Fibroblast of lung (primary cell): ENCODE data around the gene TBC1D25.

Experiments
- CTCF ChIP-seq, 2 donors: IDR thresholded peaks in 1 of 2; conservative IDR thresholded peaks in 1 of 2; 1 replicate in 1 of 2; 2 replicates in 1 of 2; pipeline ENCODE4 v1.5.1; 2011 to 2012; ENCODE audit warnings: low read length in 2 of 2, control low read depth in 1 of 2, inconsistent platforms in 1 of 2, low read depth in 1 of 2, mild to moderate bottlenecking in 1 of 2
- EZH2 ChIP-seq: IDR thresholded peaks from 2 replicates; pipeline ENCODE4 v1.5.1; 2012; ENCODE audit warnings: low read length, control low read depth, mild to moderate bottlenecking; ENCODE audit errors: missing control alignments

- TF ChIP-seq CTCF (conservative IDR thresholded peaks at IDR 0.05 in 1 of 2, IDR thresholded peaks at IDR 0.05 in 1 of 2; ENCODE audit: low read depth in 1 of 2, low read length in 2 of 2), result no peak
- no peak for TF ChIP-seq EZH2
These were observed 27.1 kb upstream of the TBC1D25 start for GRCh38 chrX:48512371-48512935.
